ENCODE data around the gene POMGNT1.
A peak's percentile ranks its signal among the peaks of the same experiment; 100 is the strongest.
"Not testable (repeated sequence)": the region's sequence is repeated elsewhere in the genome, so short reads cannot be mapped to it uniquely, and the experiment has no call there.

The POMGNT1 gene

DNA sequence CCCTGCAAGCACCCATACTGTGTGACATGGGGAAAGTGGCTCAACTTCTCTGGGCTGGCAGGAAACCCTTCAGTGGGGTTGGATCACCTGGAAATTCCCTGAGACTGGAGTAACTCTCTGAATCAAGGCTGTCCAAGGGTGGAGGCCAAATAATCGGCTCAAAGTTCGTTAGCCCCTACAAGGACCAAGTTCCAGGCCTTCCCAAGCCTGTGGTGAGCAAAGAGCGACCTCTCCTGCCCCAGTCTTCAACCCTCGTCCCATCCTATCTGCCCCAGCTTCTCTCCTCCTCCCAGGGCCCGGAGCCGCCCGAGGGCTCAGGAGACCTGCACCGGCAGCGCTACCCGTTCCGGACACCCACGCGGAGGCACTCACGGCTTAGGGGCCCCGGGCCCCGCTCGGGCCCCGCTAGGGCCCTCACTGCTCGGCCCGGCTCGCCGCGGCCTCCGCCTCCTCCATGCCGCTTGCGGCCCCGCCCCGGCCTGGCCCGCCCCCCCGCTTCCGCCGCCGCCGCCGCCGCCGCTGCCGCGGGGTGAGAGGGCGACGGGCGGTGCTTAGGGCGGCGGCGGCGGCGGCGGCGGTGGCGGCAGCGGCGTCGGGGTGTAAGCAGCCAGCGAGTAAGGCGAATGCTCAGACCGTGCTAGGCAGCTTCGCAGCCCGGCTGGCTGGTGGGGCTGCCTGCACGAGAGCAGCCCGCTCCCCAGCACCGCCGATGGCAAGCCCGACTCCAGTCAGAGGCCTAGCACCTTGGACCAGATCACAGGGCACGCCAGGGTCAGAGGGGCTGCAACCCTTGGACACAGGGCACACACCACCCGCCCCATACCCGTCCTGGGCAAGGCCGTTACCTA, at the start of gene POMGNT1:
POMGNT1 (minus strand) TSS at position 471 of the 848 bp plus-strand sequence. CDS start 613 bp downstream, outside the sequence.
- DNase-seq, result peak; percentile 71

DNA sequence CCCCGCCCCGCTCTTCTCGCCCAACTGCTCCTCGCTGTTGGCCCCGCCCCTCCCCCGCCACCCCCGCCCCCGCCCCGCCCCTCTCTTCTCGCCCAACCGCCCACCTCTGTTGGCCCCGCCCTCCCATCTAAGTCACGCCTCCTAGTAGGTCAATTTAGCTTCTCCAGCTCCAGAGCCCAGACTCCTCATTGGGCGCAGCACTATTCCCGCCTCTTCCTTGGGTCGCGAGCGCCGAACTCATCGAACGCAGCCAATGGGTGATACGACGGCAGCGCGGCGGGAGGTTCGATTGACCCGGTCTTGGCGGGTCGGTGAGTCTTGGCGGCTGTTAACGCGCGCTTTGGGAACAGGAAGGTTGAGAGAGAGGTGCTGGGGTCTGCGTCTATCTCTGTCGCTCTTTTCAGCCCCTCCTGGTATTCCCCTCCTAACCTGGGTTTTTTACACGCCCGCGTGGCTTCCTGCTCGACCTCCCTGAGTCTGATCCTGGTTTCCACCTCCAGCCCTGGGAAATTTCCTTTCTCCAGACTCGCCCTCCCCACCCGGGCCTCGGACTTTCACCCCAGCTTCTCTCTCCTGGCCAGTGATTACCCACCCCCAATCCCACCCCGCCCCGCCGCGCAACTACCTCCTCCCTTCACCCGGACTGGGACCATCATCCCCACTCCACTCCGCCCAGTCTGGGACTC, 49.3 kb upstream of the POMGNT1 start, which contains the start of gene RAD54L:
RAD54L (plus strand) TSS at position 328 of the 686 bp plus-strand sequence. CDS start 643 bp downstream, outside the sequence.
- DNase-seq, result peak; percentile 99

DNA sequence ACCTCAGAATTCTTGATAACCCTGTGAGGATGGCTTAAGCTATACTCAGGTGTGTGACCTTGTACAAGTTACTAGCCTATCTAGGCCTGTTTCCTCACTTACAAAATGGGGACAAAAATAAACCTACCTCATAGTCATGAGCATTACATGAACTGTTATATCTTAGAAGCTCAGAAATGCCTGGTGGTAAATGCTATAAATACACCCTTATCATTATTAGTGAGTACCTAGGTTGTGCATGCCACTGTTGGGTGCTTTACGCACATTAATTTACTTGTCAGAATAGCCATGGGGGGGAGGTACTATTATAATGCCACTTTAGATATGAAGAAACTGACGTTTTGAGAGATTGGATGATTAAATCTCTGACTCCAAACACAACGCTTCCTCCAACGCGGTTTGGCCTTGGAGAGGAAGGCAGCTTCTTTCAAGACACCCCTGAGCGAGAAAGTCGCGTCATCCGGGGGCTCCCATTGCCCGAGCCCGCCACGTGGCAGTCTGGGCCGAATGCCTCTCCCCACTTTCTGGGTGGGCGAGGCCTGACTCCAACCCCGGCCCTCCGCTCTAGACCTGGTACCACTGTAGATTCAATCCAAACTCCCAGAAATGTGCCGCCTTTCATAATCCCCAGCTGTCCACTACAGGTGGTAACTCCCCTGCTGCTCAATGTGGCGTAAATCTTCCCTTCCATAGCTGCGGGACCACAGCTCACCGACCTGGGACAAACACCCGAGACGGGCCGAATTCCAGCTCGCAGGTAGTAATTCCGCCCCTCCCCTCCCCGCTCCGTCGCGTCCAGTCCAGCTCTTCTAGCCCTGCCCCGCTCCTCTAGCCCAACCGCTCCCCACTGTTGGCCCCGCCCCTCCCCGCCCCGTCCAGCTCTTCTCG, 48.6 kb upstream of the POMGNT1 start:
- DNase-seq, result peak; percentile 76

DNA sequence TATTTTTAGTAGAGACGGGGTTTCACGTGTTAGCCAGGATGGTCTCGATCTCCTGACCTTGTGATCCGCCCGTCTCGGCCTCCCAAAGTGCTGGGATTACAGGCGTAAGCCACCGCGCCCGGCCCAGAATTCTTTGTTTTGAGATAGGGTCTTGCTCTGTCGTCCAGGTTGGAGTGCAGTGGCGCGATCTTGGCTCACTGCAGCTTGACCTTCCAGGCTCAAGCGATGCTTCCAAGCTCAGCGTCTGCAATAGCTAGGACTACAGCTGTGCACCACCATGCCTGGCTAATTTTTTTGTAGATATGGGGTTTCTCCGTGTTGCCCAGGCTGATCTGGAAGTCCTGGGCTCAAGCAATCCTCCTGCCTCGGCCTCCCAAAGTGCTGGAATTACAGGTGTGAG, 47.9 kb upstream of the POMGNT1 start:
- not testable (repeated sequence) for DNase-seq

DNA sequence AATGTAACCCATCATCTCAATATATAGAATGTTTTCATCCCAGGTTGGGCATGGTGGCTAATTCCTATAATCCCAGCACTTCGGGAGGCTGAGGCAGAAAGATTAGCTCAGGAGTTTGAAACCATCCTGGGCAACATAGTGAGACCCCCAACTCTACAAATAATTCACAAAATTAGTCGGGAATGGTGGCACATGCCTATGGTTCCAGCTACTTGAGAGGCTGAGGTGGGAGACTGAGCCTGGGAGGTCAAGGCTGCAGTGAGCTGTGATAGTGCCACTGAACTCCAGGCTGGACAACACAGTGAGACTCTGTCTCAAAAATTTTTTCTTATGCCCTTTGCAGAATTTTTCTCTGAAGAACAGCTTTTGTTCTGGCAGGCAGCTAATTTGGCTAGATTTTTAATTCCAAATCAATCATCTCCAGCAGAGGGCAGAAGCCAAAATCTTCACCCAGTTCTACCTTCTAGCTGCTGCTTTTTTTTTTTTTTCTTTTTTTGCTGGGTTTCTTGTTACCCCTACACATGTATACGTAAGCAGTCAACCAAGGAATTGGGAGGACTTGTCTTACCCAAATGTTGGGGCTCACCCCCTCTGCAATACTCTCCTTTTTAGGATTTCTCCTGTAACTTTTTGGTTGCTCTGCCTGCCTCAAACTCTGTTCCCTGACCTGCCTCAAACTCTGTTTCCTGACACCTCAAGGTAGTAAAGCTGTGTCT, 46.6 kb upstream of the POMGNT1 start:
- no peak for DNase-seq

DNA sequence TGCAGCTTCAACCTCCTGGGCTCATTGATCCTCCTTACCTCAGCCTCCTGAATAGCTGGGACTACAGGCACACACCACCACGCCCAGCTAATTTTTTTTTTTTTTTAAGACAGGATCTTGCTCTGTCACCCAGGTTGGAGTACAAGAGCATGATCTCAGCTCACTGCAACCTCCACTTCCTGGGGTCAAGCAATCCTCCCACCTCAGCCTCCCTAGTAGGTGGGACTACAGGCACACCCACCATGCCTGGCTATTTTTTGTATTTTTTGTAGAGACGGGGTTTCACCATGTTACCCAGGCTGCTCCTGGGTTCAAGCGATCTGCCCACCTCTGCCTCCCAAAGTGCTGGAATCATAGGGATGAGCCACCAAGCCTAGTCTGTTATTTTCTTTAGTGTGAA, 45.6 kb upstream of the POMGNT1 start:
- not testable (repeated sequence) for DNase-seq

DNA sequence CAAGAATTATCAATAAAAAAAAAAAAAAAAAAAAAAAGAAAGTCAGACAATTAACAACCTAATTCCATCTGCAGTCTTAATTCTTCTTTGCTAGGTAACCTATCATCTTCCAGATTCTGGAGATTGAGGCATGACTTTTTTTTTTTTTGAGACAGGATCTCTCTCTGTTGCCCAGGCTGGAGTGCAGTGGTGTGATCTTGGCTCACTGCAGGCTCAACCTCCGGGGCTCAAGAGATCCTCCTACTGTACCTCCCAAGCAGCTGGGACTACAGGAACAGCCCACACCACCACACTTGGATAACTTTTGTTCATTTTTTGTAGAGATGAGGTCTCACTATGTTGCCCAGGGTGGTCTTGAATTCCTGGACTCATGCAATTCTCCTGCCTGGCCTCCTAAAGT, 44.7 kb upstream of the POMGNT1 start:
- no peak for DNase-seq

DNA sequence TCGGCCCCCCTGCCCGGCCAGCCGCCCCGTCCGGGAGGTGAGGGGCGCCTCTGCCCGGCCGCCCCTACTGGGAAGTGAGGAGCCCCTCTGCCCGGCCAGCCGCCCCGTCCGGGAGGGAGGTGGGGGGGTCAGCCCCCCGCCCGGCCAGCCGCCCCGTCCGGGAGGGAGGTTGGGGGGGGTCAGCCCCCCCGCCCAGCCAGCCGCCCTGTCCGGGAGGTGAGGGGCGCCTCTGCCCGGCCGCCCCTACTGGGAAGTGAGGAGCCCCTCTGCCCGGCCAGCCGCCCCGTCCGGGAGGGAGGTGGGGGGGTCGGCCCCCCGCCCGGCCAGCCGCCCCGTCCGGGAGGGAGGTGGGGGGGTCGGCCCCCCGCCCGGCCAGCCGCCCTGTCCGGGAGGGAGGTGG, 43.5 kb upstream of the POMGNT1 start:
- not testable (repeated sequence) for DNase-seq

DNA sequence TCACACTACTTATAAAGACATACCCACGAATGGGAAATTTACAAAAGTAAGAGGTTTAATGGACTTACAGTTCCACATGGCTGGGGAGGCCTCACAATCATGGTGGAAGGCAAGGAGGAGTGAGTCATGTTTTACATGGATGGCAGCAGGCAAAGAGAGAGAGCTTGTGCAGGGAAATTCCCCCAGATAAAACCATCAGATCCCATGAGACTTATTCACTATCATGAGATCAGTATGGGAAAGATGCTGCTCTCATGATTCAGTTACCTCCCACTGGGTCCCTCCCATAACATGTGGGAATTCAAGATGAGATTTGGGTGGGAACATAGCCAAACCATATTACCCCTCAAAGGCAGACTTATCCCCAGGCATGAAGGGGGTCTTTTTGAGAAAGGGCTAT, 40.6 kb upstream of the POMGNT1 start:
- not testable (repeated sequence) for DNase-seq

DNA sequence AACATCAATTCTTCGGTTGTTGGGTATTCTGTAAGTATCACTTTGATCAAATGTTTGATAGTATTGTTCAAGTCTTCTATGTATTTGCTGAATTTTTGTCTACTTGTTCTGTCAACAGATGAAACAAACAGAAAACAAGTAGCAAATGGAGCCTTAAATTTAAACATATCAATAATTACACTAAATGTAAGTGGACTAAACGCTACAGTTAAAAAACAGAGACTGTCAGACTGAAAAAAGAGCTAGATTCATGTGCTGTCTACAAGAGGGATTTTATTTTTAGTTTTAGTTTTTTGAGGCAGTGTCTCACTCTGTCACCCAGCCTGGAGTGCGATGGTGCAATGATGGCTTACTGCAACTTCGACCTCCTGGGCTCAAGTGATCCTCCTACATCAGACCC, 38.6 kb upstream of the POMGNT1 start:
- no peak for DNase-seq

DNA sequence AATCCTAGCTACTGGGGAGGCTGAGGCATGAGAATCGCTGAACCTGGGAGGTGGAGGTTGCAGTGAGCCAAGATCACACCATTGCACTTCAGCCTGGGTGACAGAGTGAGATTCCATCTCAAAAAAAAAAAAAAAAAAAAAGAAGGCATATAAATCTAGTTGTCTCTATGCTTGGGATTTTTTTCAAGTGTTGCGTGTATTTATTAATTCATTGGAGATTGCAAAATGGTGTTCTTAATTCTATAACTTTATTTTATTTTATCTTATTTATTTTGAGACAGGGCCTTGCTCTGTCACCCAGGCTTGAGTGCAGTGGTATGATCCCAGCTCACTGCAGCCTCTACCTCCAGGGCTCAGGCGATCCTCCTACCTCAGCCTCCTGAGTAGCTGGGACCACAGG, 33.0 kb upstream of the POMGNT1 start:
- DNase-seq, result not testable (repeated sequence)

DNA sequence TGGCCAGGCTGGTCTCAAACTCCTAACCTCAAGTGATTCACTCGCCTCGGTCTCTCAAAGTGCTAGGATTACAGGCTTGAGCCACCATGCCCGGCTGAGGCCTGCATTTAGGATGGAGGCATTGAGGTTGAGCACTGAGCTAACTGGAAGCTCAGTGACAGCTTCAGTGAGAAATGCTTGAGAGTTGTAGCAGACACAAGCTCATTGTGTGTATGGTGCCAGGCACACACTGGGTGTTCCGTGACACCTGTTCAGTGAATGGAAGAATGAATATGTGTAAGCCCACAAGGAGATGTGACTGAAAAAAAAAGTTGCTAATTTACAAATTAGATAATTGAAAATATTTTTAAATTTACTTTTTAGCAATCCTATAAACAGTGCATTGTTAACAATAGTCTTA, 26.7 kb upstream of the POMGNT1 start:
- DNase-seq, result no peak

DNA sequence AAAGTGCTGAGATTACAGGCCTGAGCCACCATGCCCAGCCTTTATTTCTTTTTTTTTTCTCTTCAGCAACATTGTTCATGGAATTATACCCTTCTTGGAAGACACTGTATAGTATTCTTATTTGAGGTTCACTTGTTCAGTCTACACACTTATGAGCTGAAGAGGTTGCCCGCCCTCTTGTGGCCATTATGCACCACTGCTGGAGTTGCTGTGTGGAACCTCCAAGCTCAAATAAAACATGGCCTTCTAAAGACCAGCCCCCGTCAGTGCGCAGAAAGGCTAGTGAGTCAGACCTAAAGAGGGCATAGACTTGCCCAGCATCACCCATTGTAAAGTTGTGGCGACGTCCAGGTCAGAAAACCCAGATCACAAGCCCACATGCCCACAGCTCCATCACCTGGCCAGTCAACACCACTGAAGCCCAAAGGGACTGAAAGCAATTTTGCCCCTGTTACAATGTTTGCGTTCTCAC, 25.3 kb upstream of the POMGNT1 start:
- DNase-seq, result peak; percentile 66

DNA sequence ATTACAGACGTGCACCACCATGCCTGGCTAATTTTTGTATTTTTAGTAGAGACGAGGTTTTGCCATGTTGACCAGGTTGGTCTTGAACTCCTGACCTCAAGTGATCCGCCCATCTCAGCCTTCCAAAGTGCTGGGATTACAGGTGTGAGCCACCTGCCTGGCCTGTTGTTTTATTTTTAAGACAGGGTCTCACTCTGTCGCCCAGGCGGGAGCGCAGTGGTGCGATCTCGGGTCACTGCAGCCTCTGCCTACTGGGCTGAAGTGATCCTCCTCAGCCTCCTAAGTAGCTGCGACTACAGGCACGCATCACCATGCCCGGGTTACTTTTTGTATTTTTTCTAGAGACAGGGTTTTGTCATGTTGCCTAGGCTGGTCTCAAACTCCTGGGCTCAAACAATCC, 24.8 kb upstream of the POMGNT1 start:
- not testable (repeated sequence) for DNase-seq

DNA sequence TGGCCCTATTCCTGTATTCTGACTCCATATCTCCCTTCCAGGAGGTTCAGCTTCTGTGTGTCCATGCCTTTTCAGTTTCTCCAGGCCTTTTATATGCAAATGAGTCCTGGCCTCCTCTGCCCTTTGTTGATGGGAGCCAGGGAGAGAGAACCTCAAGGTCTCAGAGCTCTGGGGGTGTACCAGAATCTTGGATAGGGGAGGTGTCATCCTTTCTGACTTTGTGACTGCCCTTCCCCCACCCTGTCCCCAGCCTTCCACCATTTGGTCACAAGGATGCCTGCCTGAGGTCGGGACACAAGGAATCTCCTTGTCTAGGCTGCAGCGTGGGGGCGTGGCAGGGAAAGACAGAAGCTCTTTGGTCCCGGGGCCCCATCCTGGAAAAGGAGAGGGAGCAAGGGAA, 23.5 kb upstream of the POMGNT1 start:
- DNase-seq, result no peak

DNA sequence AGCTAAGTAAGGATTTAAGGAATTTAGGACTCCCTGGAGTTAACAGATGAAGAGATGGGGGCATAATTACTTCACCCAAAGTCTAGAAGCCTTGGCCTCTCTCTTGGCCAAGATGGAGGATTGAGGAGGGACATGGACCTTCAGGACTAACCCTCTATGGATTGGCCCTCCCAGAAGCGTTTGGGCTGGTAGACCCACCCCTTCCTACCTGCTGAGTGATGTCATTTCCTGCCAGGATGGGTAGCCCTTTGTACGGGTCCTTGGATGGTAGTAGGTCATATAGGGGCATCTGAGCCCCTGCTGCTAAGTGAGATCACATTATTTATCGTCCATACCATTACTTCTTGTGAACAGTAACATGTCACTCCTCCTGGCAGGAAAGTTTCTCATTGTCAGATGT, 22.6 kb upstream of the POMGNT1 start:
- no peak for DNase-seq

DNA sequence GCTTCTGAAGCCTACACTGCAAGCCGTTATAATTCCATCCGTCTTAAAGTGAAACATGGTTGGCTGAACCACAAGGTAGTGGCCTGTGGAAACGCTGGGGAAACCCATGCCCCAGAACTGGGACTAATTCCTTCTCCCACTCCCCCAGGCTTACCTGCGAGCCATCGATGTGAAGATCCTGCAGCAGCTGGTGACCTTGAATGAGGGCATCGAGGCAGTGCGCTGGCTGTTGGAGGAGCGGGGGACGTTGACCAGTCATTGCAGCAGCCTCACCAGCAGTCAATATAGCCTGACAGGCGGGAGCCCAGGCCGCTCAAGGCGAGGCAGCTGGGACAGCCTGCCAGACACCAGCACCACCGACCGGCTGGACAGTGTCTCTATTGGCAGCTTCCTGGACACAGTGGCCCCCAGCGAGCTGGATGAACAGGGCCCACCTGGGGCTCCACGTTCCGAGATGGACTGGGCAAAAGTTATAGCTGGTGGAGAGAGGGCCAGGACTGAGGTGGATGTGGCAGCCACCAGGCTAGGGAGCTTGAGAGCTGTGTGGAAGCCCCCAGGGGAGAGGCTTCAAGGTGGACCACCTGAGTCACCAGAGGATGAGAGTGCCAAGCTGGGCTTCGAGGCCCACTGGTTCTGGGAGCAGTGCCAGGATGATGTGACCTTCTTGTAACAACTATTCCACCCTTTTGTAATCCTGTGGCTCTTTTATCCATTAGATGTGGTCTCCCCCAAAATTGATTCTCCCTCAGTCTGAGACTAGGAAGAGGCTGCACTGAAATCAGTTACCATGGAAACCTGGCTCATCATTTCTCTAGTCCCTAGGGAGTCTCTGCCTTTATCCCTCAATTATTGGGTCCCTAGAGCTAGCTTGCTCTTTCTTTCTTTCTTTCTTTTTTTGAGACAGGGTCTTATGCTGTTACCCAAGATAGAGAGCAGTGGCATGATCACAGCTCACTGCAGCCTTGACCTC, 21.6 kb upstream of the POMGNT1 start:
- no peak for DNase-seq

DNA sequence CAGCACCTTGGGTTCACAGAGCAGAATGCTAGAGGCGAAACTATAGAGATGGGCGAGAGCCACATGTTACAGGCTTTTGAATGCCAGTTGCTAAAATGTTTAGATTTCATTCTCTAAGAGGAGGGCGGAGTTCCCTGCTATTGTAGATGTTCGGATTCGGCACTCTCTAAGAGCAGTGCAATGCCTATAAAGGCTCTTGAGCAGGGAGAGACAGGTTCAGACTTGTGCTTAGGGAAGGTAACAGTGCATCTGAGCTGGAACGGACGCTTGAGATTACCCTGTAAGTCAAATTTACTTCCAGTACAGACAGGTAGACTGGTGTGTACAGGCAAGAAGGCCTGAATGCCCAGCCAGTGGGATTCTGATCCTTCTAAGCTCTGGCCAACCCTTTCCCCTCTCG, 20.2 kb upstream of the POMGNT1 start:
- DNase-seq, result no peak

DNA sequence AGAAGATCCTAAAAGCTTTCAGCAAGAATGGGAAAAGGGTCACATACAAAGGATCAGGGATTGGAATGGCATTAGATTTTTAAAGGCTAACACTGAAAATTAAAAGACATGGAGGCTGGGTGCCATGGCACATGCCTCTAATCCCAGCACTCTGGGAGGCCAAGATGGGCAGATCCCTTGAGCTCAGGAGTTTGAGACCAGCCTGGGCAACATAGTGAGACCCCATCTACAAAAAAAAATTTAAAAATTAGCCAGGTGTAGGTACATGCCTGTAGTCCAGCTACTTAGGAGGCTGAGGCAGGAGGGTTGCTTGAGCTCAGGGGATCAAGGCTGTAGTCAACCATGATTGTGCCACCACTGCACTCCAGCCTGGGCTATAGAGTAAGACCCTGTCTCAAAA, 17.3 kb upstream of the POMGNT1 start:
- no peak for DNase-seq

DNA sequence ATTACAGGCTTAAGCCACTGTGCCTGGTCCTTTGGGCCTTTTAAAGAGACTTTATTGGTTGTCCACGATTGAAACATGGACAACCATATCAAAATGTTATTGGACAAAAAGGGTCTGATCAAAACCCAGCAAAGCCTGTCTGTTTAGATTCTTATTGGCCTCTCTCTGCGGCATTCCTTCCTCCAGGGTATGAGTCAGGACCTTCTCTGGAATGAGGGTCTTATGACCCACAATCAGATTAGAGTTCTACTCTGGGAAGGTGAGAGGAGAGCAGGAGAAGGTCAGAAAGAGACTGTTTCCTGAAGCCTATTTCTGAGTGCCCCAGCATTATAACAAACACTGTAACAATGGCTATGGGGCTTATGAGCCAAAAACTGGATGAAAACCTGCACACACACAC, 12.8 kb upstream of the POMGNT1 start:
- no peak for DNase-seq

DNA sequence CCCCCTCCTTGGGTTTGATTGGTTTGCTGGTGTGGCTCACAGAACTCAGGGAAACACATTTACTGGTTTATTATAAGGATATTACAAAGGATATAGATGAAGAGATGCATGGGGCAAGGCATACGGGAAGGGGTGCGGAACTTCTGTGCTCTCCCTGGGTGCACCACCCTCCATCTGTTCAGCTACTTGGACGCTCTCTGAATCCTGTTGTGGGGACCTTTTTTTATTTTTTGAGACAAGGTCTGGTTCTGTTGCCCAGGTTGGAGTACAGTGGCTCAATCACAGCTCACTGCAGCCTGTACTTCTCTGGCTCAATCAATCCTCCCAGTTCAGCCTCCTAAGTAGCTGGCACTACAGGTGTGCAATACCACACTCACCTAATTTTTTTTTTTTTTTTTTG, 12.3 kb upstream of the POMGNT1 start:
- no peak for DNase-seq

Measured in stimulated activated CD4-positive, alpha-beta T cell treated with anti-CD3 and anti-CD28 coated beads, Interleukin-1b, Interleukin-23, amount 100 ng/mL, for 48 hours (primary cell).